Activated naive CD4-positive, alpha-beta T cell treated with anti-CD3 and anti-CD28 coated beads, Interleukin-2, amount 50 U/mL, for 24 hours (primary cell): Measurements from ENCODE around the gene GNAQ.
"Not testable (repeated sequence)": the region's sequence is repeated elsewhere in the genome, so short reads cannot be mapped to it uniquely, and the experiment has no call there.

Experiments
- H3K27ac Mint-ChIP-seq: one replicate; pipeline ENCODE4 v1.8.0; 2021; ENCODE audit warnings: mild to moderate bottlenecking, mixed read lengths
- H3K27me3 Mint-ChIP-seq: one replicate; pipeline ENCODE4 v1.8.0; 2021; ENCODE audit warnings: mixed read lengths
- H3K36me3 Mint-ChIP-seq: one replicate; pipeline ENCODE4 v1.8.0; 2021; ENCODE audit warnings: mixed read lengths
- H3K4me1 Mint-ChIP-seq: one replicate; pipeline ENCODE4 v1.8.0; 2021; ENCODE audit warnings: mixed read lengths
- H3K4me3 Mint-ChIP-seq: one replicate; pipeline ENCODE4 v1.8.0; 2021; ENCODE audit warnings: mild to moderate bottlenecking, mixed read lengths
- H3K9me3 Mint-ChIP-seq: one replicate; pipeline ENCODE4 v1.8.0; 2021; ENCODE audit warnings: mixed read lengths

The GNAQ gene

DNA sequence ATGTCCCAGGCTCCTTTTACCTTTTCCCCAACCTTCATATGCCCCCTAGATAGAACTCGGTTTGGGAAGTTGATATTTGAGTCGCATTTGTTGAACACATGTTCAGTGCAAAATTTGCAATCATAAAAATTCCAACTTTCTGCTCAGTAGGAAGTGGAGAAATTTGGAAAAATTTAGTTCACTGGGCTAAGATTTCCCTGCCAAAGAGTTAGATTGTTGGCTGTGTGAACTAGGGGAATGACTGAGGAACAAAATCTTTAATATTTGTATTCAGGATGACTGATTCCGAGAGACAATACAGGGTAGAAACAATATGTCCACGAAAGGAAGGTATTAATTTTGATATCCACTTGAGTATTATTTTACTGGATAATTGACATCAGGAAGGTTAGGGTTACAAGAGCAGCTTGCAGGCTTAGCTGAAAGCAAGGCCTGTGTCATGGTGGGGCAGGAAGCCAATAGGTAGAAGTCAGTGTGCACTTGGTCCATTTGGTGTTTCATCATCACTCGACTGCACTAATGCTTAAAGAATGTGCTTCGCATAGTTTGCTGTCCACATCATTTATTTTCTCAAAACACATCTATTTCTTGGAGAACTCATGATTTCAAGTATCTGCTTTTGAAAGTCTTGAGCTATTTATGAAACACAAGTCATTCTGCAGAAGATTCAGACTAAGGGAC lies 324.1 kb downstream of the GNAQ start:
- Mint-ChIP-seq H3K4me1 (no peaks in the 10 kb centered on the region), H3K4me3 (no peak overlapping the region), H3K27me3 (no peaks in the 10 kb centered on the region), H3K27ac (no peak overlapping the region), H3K9me3 (peaks cover 24% of the 10 kb centered on the region), H3K36me3 (peaks cover 9% of the 10 kb centered on the region)

DNA sequence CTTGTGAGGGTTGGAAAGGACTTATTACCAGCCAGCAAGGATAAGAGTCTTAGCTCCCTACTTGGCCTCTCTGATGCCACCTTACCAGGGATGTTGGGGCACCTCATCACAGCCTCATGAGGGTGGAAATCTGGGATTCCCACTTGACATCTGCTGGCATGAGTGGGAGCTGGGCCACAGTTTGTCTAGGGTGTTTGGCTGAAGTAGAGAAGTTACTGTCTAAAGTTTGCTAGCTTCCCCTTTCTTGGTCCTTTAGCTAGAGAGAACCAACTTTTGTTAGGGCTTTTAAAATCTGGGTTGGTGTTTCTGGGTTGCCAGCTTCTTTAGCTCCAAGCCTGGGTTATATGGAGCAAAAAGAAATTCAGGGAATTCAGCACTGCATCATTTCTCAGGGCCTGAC lies 326.0 kb downstream of the GNAQ start:
- peaks cover 7% of the 10 kb centered on the region for H3K36me3 Mint-ChIP-seq
- H3K4me3 Mint-ChIP-seq, result no peak overlapping the region
- peaks cover 2% of the 10 kb centered on the region for H3K27me3 Mint-ChIP-seq
- no peak overlapping the region for H3K27ac Mint-ChIP-seq
- H3K9me3 Mint-ChIP-seq, result peaks cover 19% of the 10 kb centered on the region
- H3K4me1 Mint-ChIP-seq, result no peaks in the 10 kb centered on the region

GRCh38 chr9:77702521-77703390 lies 328.9 kb downstream of the GNAQ start:
- not testable (repeated sequence) for H3K4me3 Mint-ChIP-seq, H3K27me3 Mint-ChIP-seq, H3K36me3 Mint-ChIP-seq, H3K27ac Mint-ChIP-seq, H3K4me1 Mint-ChIP-seq, H3K9me3 Mint-ChIP-seq

- H3K36me3 Mint-ChIP-seq, result peaks cover 2% of the 10 kb centered on the region
These were observed 334.2 kb downstream of the GNAQ start for GRCh38 chr9:77697238-77697984.

GRCh38 chr9:77690723-77691122 lies 340.9 kb downstream of the GNAQ start:
- H3K4me3 Mint-ChIP-seq, H3K36me3 Mint-ChIP-seq, H3K27me3 Mint-ChIP-seq, H3K27ac Mint-ChIP-seq, H3K4me1 Mint-ChIP-seq: not testable (repeated sequence)
- peaks cover 13% of the 10 kb centered on the region for H3K9me3 Mint-ChIP-seq

More at GRCh38 chr9:77697238-77697984, 334.2 kb downstream of the GNAQ start:
- Mint-ChIP-seq H3K27ac (no peak overlapping the region), H3K9me3 (peaks cover 15% of the 10 kb centered on the region), H3K4me3 (no peak overlapping the region), H3K4me1 (no peaks in the 10 kb centered on the region), H3K27me3 (peaks cover 2% of the 10 kb centered on the region)

- H3K9me3 Mint-ChIP-seq, result peaks cover 12% of the 10 kb centered on the region
- not testable (repeated sequence) for H3K4me1 Mint-ChIP-seq, H3K4me3 Mint-ChIP-seq
These were observed 341.5 kb downstream of the GNAQ start for GRCh38 chr9:77690119-77690518.

DNA sequence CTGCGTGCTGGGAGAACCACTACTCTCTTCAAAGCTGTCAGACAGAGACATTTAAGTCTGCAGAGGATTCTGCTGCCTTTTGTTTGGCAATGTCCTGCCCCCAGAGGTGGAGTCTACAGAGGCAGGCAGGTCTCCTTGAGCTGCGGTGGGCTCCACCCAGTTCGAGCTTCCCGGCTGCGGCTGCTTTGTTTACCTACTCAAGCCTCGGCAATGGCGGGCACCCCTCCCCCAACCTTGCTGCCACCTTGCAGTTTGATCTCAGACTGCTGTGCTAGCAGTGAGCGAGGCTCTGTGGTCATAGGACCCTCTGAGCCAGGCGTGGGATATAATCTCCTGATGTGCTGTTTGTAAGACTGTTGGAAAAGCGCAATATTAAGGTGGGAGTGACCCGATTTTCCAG lies 343.9 kb downstream of the GNAQ start:
- H3K27me3 Mint-ChIP-seq, H3K27ac Mint-ChIP-seq, H3K4me3 Mint-ChIP-seq, H3K36me3 Mint-ChIP-seq, H3K4me1 Mint-ChIP-seq: not testable (repeated sequence)
- H3K9me3 Mint-ChIP-seq, result peaks cover 12% of the 10 kb centered on the region

More at GRCh38 chr9:77690119-77690518, 341.5 kb downstream of the GNAQ start:
- not testable (repeated sequence) for H3K27ac Mint-ChIP-seq, H3K36me3 Mint-ChIP-seq, H3K27me3 Mint-ChIP-seq

DNA sequence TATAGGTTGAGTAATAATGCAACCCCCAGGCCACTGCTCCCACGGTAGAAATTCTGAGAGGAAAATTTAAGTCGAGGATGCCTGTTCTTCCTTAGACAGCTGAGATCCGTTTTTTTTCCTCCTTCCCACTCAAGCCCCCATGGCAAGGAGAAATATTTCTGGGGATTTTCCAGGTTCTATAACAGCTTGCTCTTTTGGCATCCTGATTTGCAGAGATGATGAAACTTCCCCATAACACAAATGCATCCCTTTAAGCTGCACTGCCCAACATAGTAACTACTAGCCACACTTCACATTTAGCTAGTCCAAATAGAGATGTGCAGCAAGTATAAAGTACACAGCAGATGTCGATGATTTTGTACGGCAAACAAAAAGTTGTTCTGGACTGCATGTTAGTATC lies 351.0 kb downstream of the GNAQ start:
- H3K27me3 Mint-ChIP-seq, result no peaks in the 10 kb centered on the region
- no peak overlapping the region for H3K27ac Mint-ChIP-seq
- no peaks in the 10 kb centered on the region for H3K9me3 Mint-ChIP-seq
- no peaks in the 10 kb centered on the region for H3K36me3 Mint-ChIP-seq
- H3K4me3 Mint-ChIP-seq, result no peak overlapping the region
- H3K4me1 Mint-ChIP-seq, result no peaks in the 10 kb centered on the region

- no peaks in the 10 kb centered on the region for H3K9me3 Mint-ChIP-seq
- H3K4me1 Mint-ChIP-seq, result no peaks in the 10 kb centered on the region
- H3K4me3 Mint-ChIP-seq, result no peak overlapping the region
- H3K27me3 Mint-ChIP-seq, result no peaks in the 10 kb centered on the region
- H3K27ac Mint-ChIP-seq, result no peak overlapping the region
- no peaks in the 10 kb centered on the region for H3K36me3 Mint-ChIP-seq
These were observed 351.8 kb downstream of the GNAQ start for GRCh38 chr9:77679661-77680368.

GRCh38 chr9:77679088-77679487 lies 352.5 kb downstream of the GNAQ start:
- H3K27ac Mint-ChIP-seq, result no peak overlapping the region
- no peaks in the 10 kb centered on the region for H3K9me3 Mint-ChIP-seq
- no peaks in the 10 kb centered on the region for H3K4me1 Mint-ChIP-seq
- H3K4me3 Mint-ChIP-seq, result no peak overlapping the region
- no peaks in the 10 kb centered on the region for H3K27me3 Mint-ChIP-seq
- H3K36me3 Mint-ChIP-seq, result no peaks in the 10 kb centered on the region

DNA sequence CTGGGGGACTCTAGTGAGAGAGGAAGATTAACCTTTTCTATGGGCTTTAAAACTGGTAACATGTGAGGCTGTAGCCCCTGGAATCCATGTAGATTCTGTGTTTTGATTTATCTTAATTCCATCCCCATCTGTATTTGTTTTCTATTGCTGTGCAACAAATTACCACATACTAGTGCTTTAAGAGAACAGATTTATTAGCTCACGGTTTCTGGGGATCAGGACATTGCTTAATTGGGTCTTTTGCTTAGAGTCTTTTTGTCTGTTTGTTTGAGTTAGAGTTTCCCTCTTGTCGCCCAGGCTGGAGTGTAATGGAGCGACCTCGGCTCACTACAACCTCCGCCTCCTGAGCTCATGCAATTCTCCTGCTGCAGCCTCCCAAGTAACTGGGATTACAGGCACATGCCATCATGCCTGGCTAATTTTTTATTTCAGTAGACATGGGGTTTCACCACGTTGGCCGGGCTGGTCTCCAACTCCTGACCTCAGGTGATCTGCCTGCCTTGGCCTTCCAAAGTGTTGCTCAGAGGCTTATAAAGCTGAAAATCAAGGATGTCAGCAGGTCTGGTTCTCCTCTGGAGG lies 353.6 kb downstream of the GNAQ start:
- Mint-ChIP-seq H3K36me3 (no peaks in the 10 kb centered on the region), H3K4me1 (no peaks in the 10 kb centered on the region), H3K27ac (no peak overlapping the region), H3K4me3 (no peak overlapping the region), H3K27me3 (no peaks in the 10 kb centered on the region), H3K9me3 (no peaks in the 10 kb centered on the region)

GRCh38 chr9:77677397-77677796 lies 354.2 kb downstream of the GNAQ start:
- Mint-ChIP-seq H3K36me3 (no peaks in the 10 kb centered on the region), H3K4me3 (no peak overlapping the region), H3K9me3 (no peaks in the 10 kb centered on the region), H3K27ac (no peak overlapping the region), H3K27me3 (no peaks in the 10 kb centered on the region), H3K4me1 (no peaks in the 10 kb centered on the region)

DNA sequence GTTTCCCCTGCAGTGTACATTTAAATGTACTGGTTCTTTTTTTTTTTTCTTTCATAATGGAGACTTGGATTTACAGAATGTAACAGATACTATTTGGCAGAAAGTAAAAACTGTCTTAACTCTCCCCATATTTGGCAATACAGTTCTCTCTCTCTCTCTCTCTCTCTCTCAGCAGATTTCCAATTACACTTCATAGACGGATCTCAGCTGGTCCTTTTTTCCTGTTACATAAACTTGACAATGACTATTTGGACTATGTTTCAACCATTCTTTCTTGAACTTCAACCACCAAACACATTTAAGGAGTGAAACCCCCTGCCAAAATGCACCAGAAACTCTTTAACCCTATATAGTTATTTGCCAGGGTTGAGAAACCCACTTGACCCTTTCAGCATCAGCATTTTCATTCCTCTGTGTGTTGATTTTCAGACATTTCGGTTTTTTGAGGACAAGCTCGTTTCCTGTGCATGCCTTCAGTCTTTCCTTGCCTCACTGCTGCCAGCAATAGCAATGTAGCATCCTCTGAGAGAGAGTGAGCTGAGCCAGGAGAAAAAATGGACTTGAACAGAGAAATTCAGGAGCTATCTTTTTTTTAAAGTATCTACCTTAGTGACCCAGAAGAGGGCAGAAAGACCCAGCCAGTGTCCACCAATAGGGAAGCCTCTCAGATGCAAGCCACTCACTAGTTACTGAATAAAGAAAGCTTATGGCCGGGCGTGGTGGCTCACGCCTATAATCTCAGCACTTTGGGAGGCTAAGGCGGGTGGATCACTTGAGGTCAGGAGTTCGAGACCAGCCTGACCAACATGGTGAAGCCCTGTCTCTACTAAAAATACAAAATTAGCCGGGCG lies 357.4 kb downstream of the GNAQ start:
- H3K4me3 Mint-ChIP-seq, result no peak overlapping the region
- no peak overlapping the region for H3K27ac Mint-ChIP-seq
- no peaks in the 10 kb centered on the region for H3K27me3 Mint-ChIP-seq
- no peaks in the 10 kb centered on the region for H3K36me3 Mint-ChIP-seq
- no peaks in the 10 kb centered on the region for H3K9me3 Mint-ChIP-seq
- H3K4me1 Mint-ChIP-seq, result no peaks in the 10 kb centered on the region

DNA sequence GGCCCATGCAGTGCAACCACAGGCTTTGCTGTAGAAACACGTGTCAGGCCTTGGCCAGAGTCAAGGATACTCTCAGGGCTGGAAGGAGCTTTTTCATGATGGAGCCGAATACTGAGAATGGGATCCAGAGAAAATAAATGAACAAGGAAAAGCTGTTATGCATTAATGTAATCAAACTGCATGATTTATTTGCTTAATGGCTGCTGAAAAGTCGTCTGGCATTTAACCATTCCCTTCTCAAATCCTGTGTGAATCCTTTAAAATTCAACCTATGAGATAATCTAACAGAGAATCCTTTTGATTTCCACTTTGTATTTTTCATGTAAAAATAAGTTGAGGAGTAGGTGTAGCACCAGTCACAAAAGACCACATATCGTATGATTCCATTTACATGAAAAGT lies 359.4 kb downstream of the GNAQ start:
- Mint-ChIP-seq H3K27me3 (peaks cover 2% of the 10 kb centered on the region), H3K9me3 (no peaks in the 10 kb centered on the region), H3K4me1 (no peaks in the 10 kb centered on the region), H3K27ac (no peak overlapping the region), H3K36me3 (no peaks in the 10 kb centered on the region), H3K4me3 (no peak overlapping the region)
